Endodermal cell (in vitro differentiated cells): ENCODE data around the gene P4HB. TPM values are rescaled to one million over a fixed set of nuclear protein-coding genes. Genes with fewer than 3 reads are reported as not detected.

Source experiments
- DNase-seq: peaks from one replicate; pipeline ENCODE4 v3.0.0-alpha.2; 2017
- H3K27ac ChIP-seq: 2 replicates; pipeline ENCODE4 v1.5.1; 2013; ENCODE audit warnings: mild to moderate bottlenecking, low read depth, low read length, moderate library complexity
- H3K27me3 ChIP-seq: 2 replicates; pipeline ENCODE4 v1.6.1; 2013; ENCODE audit warnings: mild to moderate bottlenecking, low read length, moderate library complexity; ENCODE audit not compliant: insufficient read depth, control insufficient read depth, poor library complexity, severe bottlenecking
- H3K36me3 ChIP-seq: 2 replicates; pipeline ENCODE4 v1.7.0; 2013; ENCODE audit warnings: mild to moderate bottlenecking, low read length, moderate library complexity; ENCODE audit not compliant: control insufficient read depth, insufficient read depth
- H3K4me1 ChIP-seq: one replicate; pipeline ENCODE4 v1.7.0; 2013; ENCODE audit warnings: low read length; ENCODE audit not compliant: control insufficient read depth, insufficient read depth
- H3K4me3 ChIP-seq: 2 replicates; pipeline ENCODE4 v1.5.1; 2013; ENCODE audit warnings: mild to moderate bottlenecking, low read length, moderate library complexity
- H3K9ac ChIP-seq: 2 replicates; pipeline ENCODE4 v1.6.1; 2013; ENCODE audit warnings: mild to moderate bottlenecking, low read length, moderate library complexity; ENCODE audit not compliant: poor library complexity, severe bottlenecking; ENCODE audit errors: extremely low read depth
- H3K9me3 ChIP-seq: 2 replicates; pipeline ENCODE4 v1.6.1; 2013; ENCODE audit warnings: mild to moderate bottlenecking, low read length, moderate library complexity; ENCODE audit not compliant: control insufficient read depth
- H3K27ac Mint-ChIP-seq: 2 replicates; pipeline ENCODE4 v1.8.0; 2020; ENCODE audit warnings: mixed read lengths
- H3K27me3 Mint-ChIP-seq: 2 replicates; pipeline ENCODE4 v1.8.0; 2021; ENCODE audit warnings: mild to moderate bottlenecking, mixed read lengths; ENCODE audit not compliant: insufficient read depth
- H3K36me3 Mint-ChIP-seq: 2 replicates; pipeline ENCODE4 v1.8.0; 2020; ENCODE audit warnings: low read depth, mixed read lengths
- H3K4me1 Mint-ChIP-seq: 2 replicates; pipeline ENCODE4 v1.8.0; 2020; ENCODE audit warnings: mixed read lengths
- H3K4me3 Mint-ChIP-seq: 2 replicates; pipeline ENCODE4 v1.8.0; 2020; ENCODE audit warnings: mild to moderate bottlenecking, moderate library complexity, mixed read lengths
- H3K9me3 Mint-ChIP-seq: 2 replicates; pipeline ENCODE4 v1.8.0; 2020; ENCODE audit warnings: mild to moderate bottlenecking, mixed read lengths
- WGBS, 2 experiments: methylation state at CpG; one replicate each; pipeline versions ENCODE4 v1.1.5 to v1.1.7; 2013; ENCODE audit warnings: missing lambda C conversion rate in 2 of 2, mixed read lengths in 1 of 2; ENCODE audit not compliant: insufficient coverage in 1 of 2, insufficient read length in 1 of 2; 5-methylcytosine and 5-hydroxymethylcytosine counted together
- total RNA-seq, 2 donors: library from RNA; stranded (reverse); fragmentation: NEBNext Ultra II Directional in 1 of 2; extraction: Animal tissue kit (Norgen Biotek cat#: 25700) in 1 of 2; gene quantifications; 2 replicates in 1 of 2; 3 replicates in 1 of 2; pipeline ENCODE4 v1.2.1, GENCODE V29; 2021
- TF ChIP-seq, protein P1 (sequence below): fragments of 200-600 bp; sonication (generic); conservative IDR thresholded peaks from 2 replicates; pipeline ENCODE4 v1.5.0; 2021; ENCODE audit warnings: antibody characterized with exemption, mild to moderate bottlenecking

The P4HB gene
- total RNA-seq, 2 donors from 2014 or later = 493 to 535 TPM

GRCh38 chr17:81834831-81835267 is 25.5 kb downstream of the P4HB start, which contains the start of gene PPP1R27:
Gene PPP1R27 (minus strand): TSS chr17:81835050. CDS start chr17:81834953, 97 bp downstream.
- peak within 1 kb of the TSS; percentile 89 for H3K27ac ChIP-seq
- TF ChIP-seq, protein P1, sequence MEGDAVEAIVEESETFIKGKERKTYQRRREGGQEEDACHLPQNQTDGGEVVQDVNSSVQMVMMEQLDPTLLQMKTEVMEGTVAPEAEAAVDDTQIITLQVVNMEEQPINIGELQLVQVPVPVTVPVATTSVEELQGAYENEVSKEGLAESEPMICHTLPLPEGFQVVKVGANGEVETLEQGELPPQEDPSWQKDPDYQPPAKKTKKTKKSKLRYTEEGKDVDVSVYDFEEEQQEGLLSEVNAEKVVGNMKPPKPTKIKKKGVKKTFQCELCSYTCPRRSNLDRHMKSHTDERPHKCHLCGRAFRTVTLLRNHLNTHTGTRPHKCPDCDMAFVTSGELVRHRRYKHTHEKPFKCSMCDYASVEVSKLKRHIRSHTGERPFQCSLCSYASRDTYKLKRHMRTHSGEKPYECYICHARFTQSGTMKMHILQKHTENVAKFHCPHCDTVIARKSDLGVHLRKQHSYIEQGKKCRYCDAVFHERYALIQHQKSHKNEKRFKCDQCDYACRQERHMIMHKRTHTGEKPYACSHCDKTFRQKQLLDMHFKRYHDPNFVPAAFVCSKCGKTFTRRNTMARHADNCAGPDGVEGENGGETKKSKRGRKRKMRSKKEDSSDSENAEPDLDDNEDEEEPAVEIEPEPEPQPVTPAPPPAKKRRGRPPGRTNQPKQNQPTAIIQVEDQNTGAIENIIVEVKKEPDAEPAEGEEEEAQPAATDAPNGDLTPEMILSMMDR = no peak
- Mint-ChIP-seq H3K4me3 (peak within 1 kb of the TSS; percentile 83), H3K9me3 (no peaks in the 10 kb centered on the region), H3K4me1 (peaks cover 9% of the 10 kb centered on the region), H3K27ac (peak within 1 kb of the TSS; percentile 95), H3K36me3 (peaks cover 4% of the 10 kb centered on the region), H3K27me3 (no peaks in the 10 kb centered on the region)
- no peaks in the 10 kb centered on the region for H3K36me3 ChIP-seq
- H3K4me3 ChIP-seq = peak within 1 kb of the TSS; percentile 93
- WGBS, 2 experiments = 93 to 96% methylated on average over 25 to 26 of the region's 26 CpGs
- no peaks in the 10 kb centered on the region for H3K9me3 ChIP-seq
- peaks cover 4% of the 10 kb centered on the region for H3K4me1 ChIP-seq
- peak within 1 kb of the TSS; percentile 95 for H3K9ac ChIP-seq
- H3K27me3 ChIP-seq = no peaks in the 10 kb centered on the region
- DNase-seq = no peak

DNA sequence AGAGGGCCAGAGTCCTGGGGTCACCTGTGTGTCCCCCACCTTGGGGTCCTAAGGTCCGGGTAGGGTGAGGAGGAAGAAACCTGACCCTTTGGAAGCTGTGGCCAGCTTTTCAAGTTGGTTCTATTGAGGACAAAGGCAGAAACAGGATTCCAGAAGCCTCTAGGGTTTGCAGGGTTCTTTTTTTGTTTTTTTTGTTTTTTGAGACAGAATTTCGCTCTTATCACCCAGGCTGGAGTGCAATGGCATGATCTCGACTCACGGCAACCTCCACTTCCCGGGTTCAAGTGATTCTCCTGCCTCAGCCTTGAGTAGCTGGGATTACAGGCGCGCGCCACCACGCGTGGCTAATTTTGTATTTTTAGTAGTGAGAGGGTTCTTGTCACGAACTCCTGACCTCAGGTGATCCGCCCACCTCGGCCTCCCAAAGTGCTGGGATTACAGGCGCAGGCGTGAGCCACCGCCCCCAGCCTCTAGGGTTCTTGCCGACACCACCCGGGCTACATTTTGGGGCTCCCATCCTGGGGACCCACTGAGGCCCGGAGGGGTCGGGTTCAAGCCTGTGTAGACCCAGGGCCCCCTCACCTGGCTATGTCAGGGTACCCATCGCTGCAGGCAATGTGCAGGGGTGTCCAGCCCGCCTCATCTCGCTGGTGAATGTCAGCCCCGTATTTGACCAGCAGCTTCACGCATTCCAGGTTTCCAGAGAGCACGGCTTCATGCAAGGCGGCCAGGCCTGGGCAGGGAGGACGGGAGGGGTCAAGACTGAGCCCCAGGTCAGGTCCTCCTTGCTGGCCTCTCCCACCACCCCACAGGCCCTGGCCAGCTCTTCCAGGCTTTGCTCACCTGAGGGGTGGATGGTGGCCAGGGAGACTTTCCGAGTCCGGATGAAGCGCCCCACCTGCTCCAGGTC is 26.2 kb downstream of the P4HB start:
- Mint-ChIP-seq H3K27ac (peak overlapping the region; percentile 95), H3K9me3 (no peaks in the 10 kb centered on the region), H3K27me3 (no peaks in the 10 kb centered on the region), H3K4me3 (peak overlapping the region; percentile 83), H3K36me3 (peaks cover 4% of the 10 kb centered on the region), H3K4me1 (peaks cover 9% of the 10 kb centered on the region)
- Histone ChIP-seq H3K27me3 (no peaks in the 10 kb centered on the region), H3K27ac (peak overlapping the region; percentile 89), H3K4me3 (peak overlapping the region; percentile 93), H3K4me1 (peaks cover 4% of the 10 kb centered on the region), H3K9ac (peak overlapping the region; percentile 95), H3K9me3 (no peaks in the 10 kb centered on the region), H3K36me3 (no peaks in the 10 kb centered on the region)
- DNase-seq = no peak
- TF ChIP-seq, protein P1 = no peak
- WGBS, 2 experiments = 83 to 89% methylated on average over 20 to 31 of the region's 31 CpGs

GRCh38 chr17:81833160-81833920 is 27.0 kb downstream of the P4HB start, which contains the start of gene MCRIP1:
Gene MCRIP1 (minus strand): TSS chr17:81833291. CDS start chr17:81824506, 8,785 bp downstream.
- peak within 1 kb of the TSS; percentile 95 for H3K4me3 ChIP-seq
- Mint-ChIP-seq H3K4me3 (peak within 1 kb of the TSS; percentile 83), H3K9me3 (no peaks in the 10 kb centered on the region), H3K4me1 (peaks cover 12% of the 10 kb centered on the region), H3K27ac (peak within 1 kb of the TSS; percentile 95), H3K27me3 (no peaks in the 10 kb centered on the region), H3K36me3 (peaks cover 4% of the 10 kb centered on the region)
- no peaks in the 10 kb centered on the region for H3K27me3 ChIP-seq
- peaks cover 4% of the 10 kb centered on the region for H3K4me1 ChIP-seq
- peak within 1 kb of the TSS; percentile 89 for H3K27ac ChIP-seq
- peak; percentile 99 for DNase-seq
- H3K9me3 ChIP-seq = no peaks in the 10 kb centered on the region
- 1 to 7% methylated on average over 9 to 74 of the region's 76 CpGs for WGBS, 2 experiments
- H3K9ac ChIP-seq = peak within 1 kb of the TSS; percentile 95
- TF ChIP-seq, protein P1 = no peak
- no peaks in the 10 kb centered on the region for H3K36me3 ChIP-seq
